HG03469 (cell line): ENCODE data around the gene ENPP4.
"Not testable (repeated sequence)": the region's sequence is repeated elsewhere in the genome, so short reads cannot be mapped to it uniquely, and the experiment has no call there.

Source experiments
- ATAC-seq: cut with Tn5 transposase; IDR thresholded peaks from one replicate; pipeline ENCODE4 v1.9.1; 2021; ENCODE audit warnings: mild to moderate bottlenecking, moderate library complexity, moderate number of reproducible peaks; ENCODE audit not compliant: unreplicated experiment

The ENPP4 gene, protein sequence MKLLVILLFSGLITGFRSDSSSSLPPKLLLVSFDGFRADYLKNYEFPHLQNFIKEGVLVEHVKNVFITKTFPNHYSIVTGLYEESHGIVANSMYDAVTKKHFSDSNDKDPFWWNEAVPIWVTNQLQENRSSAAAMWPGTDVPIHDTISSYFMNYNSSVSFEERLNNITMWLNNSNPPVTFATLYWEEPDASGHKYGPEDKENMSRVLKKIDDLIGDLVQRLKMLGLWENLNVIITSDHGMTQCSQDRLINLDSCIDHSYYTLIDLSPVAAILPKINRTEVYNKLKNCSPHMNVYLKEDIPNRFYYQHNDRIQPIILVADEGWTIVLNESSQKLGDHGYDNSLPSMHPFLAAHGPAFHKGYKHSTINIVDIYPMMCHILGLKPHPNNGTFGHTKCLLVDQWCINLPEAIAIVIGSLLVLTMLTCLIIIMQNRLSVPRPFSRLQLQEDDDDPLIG

DNA sequence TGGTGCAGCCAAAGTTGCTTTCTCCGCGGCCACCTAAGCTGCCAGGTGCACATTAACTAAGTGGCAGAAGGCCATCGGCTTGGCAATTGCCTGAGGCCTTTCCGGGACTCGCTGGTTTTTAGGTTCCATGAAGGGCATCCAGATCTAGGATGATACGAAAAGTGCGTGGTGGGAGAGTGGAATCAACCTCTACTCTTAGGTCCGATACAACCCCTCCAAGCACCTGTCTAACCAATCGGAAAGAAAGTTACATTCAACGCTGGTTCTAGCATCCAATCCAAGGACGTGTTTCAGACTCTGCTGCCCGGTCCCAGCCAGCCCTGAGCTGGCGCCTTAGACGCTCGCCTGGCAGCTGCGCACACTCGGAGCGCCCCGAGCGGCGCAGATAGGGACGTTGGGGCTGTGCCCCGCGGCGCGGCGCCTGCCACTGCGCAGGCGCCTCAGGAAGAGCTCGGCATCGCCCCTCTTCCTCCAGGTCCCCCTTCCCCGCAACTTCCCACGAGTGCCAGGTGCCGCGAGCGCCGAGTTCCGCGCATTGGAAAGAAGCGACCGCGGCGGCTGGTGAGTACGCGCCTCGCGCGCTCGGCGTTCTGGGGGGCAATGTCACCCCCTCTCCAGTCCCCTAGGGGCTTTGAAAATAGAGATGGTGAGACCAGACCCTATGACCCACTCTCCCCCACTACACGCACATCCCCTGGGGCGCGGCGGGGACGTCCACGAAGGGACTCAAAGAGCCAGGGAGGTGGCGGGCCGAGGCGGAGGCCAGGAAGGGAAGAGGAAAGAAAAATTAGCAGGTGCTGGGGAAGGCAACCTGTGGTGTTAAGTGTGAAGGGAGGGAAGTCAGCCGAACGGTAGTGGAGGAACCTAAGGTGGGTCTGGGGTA is at the start of gene ENPP4:
Gene ENPP4 (plus strand): TSS at position 361 of the 883 bp plus-strand sequence. CDS start 9,595 bp downstream, outside the sequence.
- peak; percentile 98 for ATAC-seq

- no peak for ATAC-seq
Observed at GRCh38 chr6:46080111-46080510, 49.7 kb upstream of the ENPP4 start.

- not testable (repeated sequence) for ATAC-seq
Observed at GRCh38 chr6:46085688-46086087, 44.1 kb upstream of the ENPP4 start.

- no peak for ATAC-seq
Observed at GRCh38 chr6:46090115-46091079, 39.4 kb upstream of the ENPP4 start.

- no peak for ATAC-seq
Observed at GRCh38 chr6:46091080-46091478, 38.7 kb upstream of the ENPP4 start.

DNA sequence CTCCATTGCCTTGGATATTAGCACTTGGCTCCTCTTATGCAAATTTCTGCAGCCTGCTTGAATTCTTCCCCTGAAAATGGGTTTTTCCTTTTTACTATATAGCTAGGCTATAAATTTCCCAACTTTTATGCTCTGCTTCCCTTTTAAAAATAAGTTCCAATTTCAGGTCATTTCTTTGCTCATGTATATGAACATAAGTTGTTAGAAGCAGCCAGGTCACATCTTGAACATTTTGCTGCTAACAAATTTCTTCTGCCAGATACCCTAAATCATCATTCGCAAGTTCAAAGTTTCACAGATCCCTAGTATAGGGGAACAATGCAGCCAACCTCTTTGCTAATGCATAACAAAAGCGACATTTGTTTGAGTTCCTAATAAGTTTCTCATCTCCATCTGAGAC is 34.5 kb upstream of the ENPP4 start:
- ATAC-seq: no peak

GRCh38 chr6:46097366-46097765 is 32.4 kb upstream of the ENPP4 start:
- no peak for ATAC-seq

GRCh38 chr6:46098678-46099077 is 31.1 kb upstream of the ENPP4 start:
- ATAC-seq: no peak

GRCh38 chr6:46099952-46100351 is 29.8 kb upstream of the ENPP4 start:
- no peak for ATAC-seq

- no peak for ATAC-seq
Observed at GRCh38 chr6:46102123-46102522, 27.7 kb upstream of the ENPP4 start.

- ATAC-seq: no peak
Observed at GRCh38 chr6:46103441-46104115, 26.2 kb upstream of the ENPP4 start.

DNA sequence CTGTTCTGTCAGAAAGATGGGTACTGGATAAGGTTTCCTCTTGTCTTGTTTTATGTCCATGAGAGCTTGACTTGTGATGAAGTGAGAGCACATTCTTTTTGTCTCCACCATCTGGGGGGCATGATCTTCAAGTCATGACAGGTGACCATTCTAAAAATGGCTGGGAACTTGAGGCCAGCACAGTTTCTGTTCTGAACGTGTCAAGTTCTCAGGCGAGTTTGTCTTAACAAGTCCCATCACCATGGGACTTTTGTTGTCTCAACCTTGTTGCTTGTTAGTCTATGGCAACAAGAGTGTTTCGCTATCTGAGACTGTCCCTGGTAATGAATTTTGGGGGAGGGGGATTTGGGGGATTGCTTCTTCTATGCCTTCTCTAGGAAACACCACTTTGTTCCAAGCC is 25.6 kb upstream of the ENPP4 start:
- no peak for ATAC-seq

DNA sequence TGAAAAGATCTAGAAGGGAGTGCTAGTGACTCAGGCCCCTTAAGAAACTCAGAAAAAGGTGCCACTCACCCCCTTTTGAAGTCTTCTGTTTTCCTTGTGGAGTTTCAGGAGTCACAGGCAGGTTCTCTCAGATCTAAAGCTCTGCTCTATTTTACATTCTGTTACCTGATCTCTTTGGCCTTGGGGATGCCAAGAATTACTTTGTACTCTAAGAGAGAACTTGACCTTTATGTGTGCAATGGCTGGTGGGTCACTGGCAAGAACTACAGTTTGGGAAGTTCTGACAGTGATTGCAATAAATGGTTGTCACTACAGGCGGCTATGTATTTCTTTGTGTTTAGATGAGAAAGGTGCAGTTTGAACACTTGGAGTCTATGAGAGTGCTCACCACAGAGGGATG is 24.2 kb upstream of the ENPP4 start:
- no peak for ATAC-seq

- no peak for ATAC-seq
Observed at GRCh38 chr6:46113370-46113769, 16.4 kb upstream of the ENPP4 start.

GRCh38 chr6:46115634-46116033 is 14.2 kb upstream of the ENPP4 start:
- ATAC-seq: no peak

DNA sequence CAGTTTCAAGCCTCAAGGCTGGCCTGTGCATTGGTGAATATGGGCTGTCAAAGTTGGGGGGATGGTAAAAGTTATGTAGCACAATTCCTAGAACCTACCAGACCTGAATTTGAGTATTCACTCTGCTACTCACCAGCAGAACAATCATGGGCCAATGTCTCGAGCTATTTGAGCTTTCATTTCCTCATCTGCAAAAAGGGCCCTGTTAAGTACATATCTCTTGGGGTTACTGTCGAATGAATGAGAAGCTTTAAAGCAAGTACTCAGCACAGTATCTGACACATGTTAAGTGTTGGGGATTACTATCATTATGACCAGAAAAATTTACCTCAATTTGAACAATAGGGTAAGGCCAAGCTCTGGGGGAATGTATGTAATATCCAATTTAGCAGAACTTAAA is 13.5 kb upstream of the ENPP4 start:
- no peak for ATAC-seq

DNA sequence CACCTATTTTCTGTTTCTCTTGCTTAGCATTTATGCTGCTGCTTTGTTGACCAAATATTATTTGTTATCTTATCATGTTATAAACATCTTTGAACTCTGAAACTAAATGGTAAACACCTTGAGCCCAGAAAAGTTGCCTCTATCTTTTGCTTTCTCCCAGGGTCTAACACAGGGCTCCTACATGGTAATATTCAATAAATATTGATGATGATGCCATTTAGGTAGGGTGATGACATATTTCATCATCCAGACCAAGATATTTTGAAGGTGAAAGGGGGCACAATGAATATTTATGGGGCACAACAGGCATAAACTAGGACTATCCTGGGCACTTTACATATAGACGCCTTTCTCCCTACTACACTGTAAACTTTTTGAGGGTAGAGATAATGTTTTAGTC is 11.6 kb upstream of the ENPP4 start:
- ATAC-seq: no peak

GRCh38 chr6:46118836-46119235 is 11.0 kb upstream of the ENPP4 start:
- ATAC-seq: no peak

- not testable (repeated sequence) for ATAC-seq
Observed at GRCh38 chr6:46119679-46120078, 10.1 kb upstream of the ENPP4 start.

GRCh38 chr6:46128476-46128875 is 1.3 kb upstream of the ENPP4 start:
- ATAC-seq: no peak
